GM23338 (cell line): ENCODE results near the gene OR13C4. TPM values are rescaled to one million over a fixed set of nuclear protein-coding genes. Genes with fewer than 3 reads are reported as not detected.

Source experiments
- ATAC-seq: fragments of 200-7000 bp; cut with Tn5 transposase; 3 replicates; pipeline ENCODE4 v1.9.1; 2020
- DNase-seq: peaks from one replicate; pipeline ENCODE4 v3.0.0-alpha.2; 2015; ENCODE audit warnings: low spot score
- H2AFZ ChIP-seq: fragments of 200-600 bp; sonication (generic); 2 replicates; pipeline ENCODE4 v1.8.0; 2016; ENCODE audit warnings: antibody characterized with exemption, mild to moderate bottlenecking, moderate library complexity
- H3F3A ChIP-seq: fragments of 200-600 bp; sonication (generic); replicated peaks from 2 replicates; pipeline ENCODE4 v1.8.0; 2017; ENCODE audit warnings: antibody characterized with exemption, mixed run types, low read depth
- H3K27ac ChIP-seq: fragments of 200-600 bp; sonication (generic); 2 replicates; pipeline ENCODE4 v1.6.1; 2016; ENCODE audit warnings: low read depth
- H3K27me3 ChIP-seq: fragments of 200-600 bp; sonication (generic); 2 replicates; pipeline ENCODE4 v1.8.0; 2016; ENCODE audit warnings: mild to moderate bottlenecking, mixed run types, moderate library complexity; ENCODE audit not compliant: insufficient read depth
- H3K36me3 ChIP-seq: fragments of 200-600 bp; sonication (generic); 2 replicates; pipeline ENCODE4 v1.8.0; 2016; ENCODE audit warnings: mild to moderate bottlenecking; ENCODE audit not compliant: insufficient read depth
- H3K4me1 ChIP-seq: fragments of 200-600 bp; sonication (generic); 2 replicates; pipeline ENCODE4 v1.8.0; 2016; ENCODE audit warnings: mild to moderate bottlenecking, moderate library complexity; ENCODE audit not compliant: insufficient read depth
- H3K4me2 ChIP-seq: fragments of 200-600 bp; sonication (generic); 2 replicates; pipeline ENCODE4 v1.7.1; 2017; ENCODE audit warnings: mixed run types
- H3K4me3 ChIP-seq: fragments of 200-600 bp; sonication (generic); 2 replicates; pipeline ENCODE4 v1.6.1; 2016; ENCODE audit warnings: mixed run types
- H3K79me2 ChIP-seq: fragments of 200-600 bp; sonication (generic); replicated peaks from 2 replicates; pipeline ENCODE4 v1.8.0; 2017; ENCODE audit warnings: mild to moderate bottlenecking; ENCODE audit not compliant: insufficient read depth
- H3K9me2 ChIP-seq: fragments of 200-600 bp; sonication (generic); 2 replicates; pipeline ENCODE4 v1.8.0; 2017; ENCODE audit not compliant: insufficient read depth
- H4K20me1 ChIP-seq: fragments of 200-600 bp; sonication (generic); replicated peaks from 2 replicates; pipeline ENCODE4 v1.8.0; 2017; ENCODE audit warnings: mild to moderate bottlenecking; ENCODE audit not compliant: insufficient read depth
- H3K27ac Mint-ChIP-seq: 2 replicates; pipeline ENCODE4 v1.8.0; 2020; ENCODE audit warnings: inconsistent platforms, mild to moderate bottlenecking, moderate library complexity, mixed read lengths
- H3K27me3 Mint-ChIP-seq: 3 replicates; pipeline ENCODE4 v1.8.0; 2022; ENCODE audit warnings: low read depth, mild to moderate bottlenecking, moderate library complexity, mixed read lengths, inconsistent platforms; ENCODE audit not compliant: insufficient read depth, poor library complexity
- H3K36me3 Mint-ChIP-seq: 3 replicates; pipeline ENCODE4 v1.8.0; 2021; ENCODE audit warnings: low read depth, mild to moderate bottlenecking, inconsistent platforms, moderate library complexity, mixed read lengths
- H3K4me1 Mint-ChIP-seq: 3 replicates; pipeline ENCODE4 v1.8.0; 2020; ENCODE audit warnings: mild to moderate bottlenecking, inconsistent platforms, mixed read lengths
- H3K4me3 Mint-ChIP-seq: 3 replicates; pipeline ENCODE4 v1.8.0; 2021; ENCODE audit warnings: moderate library complexity, mild to moderate bottlenecking, inconsistent platforms, mixed read lengths
- H3K9me3 Mint-ChIP-seq: 3 replicates; pipeline ENCODE4 v1.8.0; 2020; ENCODE audit warnings: moderate library complexity, mild to moderate bottlenecking, inconsistent platforms, mixed read lengths
- CTCF ChIP-seq, 2 experiments: fragments of 200-600 bp in 1 of 2; sonication (generic) in 1 of 2; conservative IDR thresholded peaks; 2 replicates each; pipeline versions ENCODE4 v1.5.1 to v1.6.1; 2016 to 2017; ENCODE audit warnings: antibody characterized with exemption in 2 of 2, low read depth in 2 of 2, mild to moderate bottlenecking in 2 of 2, moderate library complexity in 1 of 2
- EZH2phosphoT487 ChIP-seq: fragments of 200-600 bp; sonication (generic); IDR thresholded peaks from one replicate; pipeline ENCODE4 v1.8.1; 2018; ENCODE audit warnings: antibody characterized with exemption; ENCODE audit not compliant: unreplicated experiment
- REST ChIP-seq: IDR thresholded peaks from one replicate; pipeline ENCODE4 v1.6.1; 2018; ENCODE audit warnings: antibody characterized with exemption; ENCODE audit not compliant: unreplicated experiment
- STAT1 ChIP-seq: IDR thresholded peaks from one replicate; pipeline ENCODE4 v1.6.1; 2016; ENCODE audit warnings: antibody characterized with exemption; ENCODE audit not compliant: unreplicated experiment
- ZNF114 ChIP-seq: fragments of 250-450 bp; sonication (Bioruptor Pico); IDR thresholded peaks from 2 replicates; pipeline ENCODE4 v1.5.0; 2020; ENCODE audit warnings: mild to moderate bottlenecking, moderate library complexity
- ZNF462 ChIP-seq: fragments of 250-450 bp; sonication (Bioruptor Pico); IDR thresholded peaks from 2 replicates; pipeline ENCODE4 v1.5.0; 2020; ENCODE audit warnings: mild to moderate bottlenecking, moderate library complexity
- polyA plus RNA-seq: library from polyadenylated mRNA; unstranded; fragments of >200 nt; fragmentation: Nextera tagmentation; extraction: Ambion mirVana; gene quantifications from 2 replicates; pipeline ENCODE4 v1.2.1, GENCODE V29; 2016
- total RNA-seq: library from RNA; depleted of rRNA; stranded (reverse); fragments of >200 nt; shearing (Covaris generic); gene quantifications from 2 replicates; pipeline ENCODE4 v1.2.3, GENCODE V29; 2014

The OR13C4 gene
- total and polyA plus RNA-seq, 2 experiments from 2014 or later = not detected

GRCh38 chr9:104568868-104569267, 41.9 kb upstream of the OR13C4 start, which contains the start of gene OR13C8 (continued):
- TF ChIP-seq CTCF (conservative IDR thresholded peaks at IDR 0.05; ENCODE audit: low read depth in 2 of 2) (no peak), ZNF114 (no peak), REST (no peak), EZH2phosphoT487 (no peak), STAT1 (no peak)

- Histone ChIP-seq H3K9me2 (0 out of 2 replicates have a peak, but pooled peaks cover 2% of the 10 kb centered on the region), H2AFZ (no peak overlapping the region), H3K27me3 (no peaks in the 10 kb centered on the region), H3K4me3 (no peak overlapping the region), H3K4me2 (no peak overlapping the region), H3K79me2 (no peaks in the 10 kb centered on the region), H3K36me3 (no peaks in the 10 kb centered on the region), H4K20me1 (no peaks in the 10 kb centered on the region), H3K4me1 (no peaks in the 10 kb centered on the region), H3F3A (no peaks in the 10 kb centered on the region), H3K27ac (no peak overlapping the region)
- TF ChIP-seq ZNF462 (no peak), STAT1 (no peak)
- Mint-ChIP-seq H3K36me3 (no peaks in the 10 kb centered on the region), H3K9me3 (peaks cover under 1% of the 10 kb centered on the region; the same call in 1 of the 3 replicates), H3K4me1 (no peaks in the 10 kb centered on the region), H3K4me3 (no peak overlapping the region), H3K27me3 (no peaks in the 10 kb centered on the region), H3K27ac (no peak overlapping the region)
- ATAC-seq (no peak), DNase-seq (no peak)
These were observed 37.3 kb upstream of the OR13C4 start for GRCh38 chr9:104564358-104564757.
